GM03348 (cell line): ENCODE results near the gene ME3.
A peak's percentile ranks its signal among the peaks of the same experiment; 100 is the strongest.

ENCODE experiments used
- DNase-seq: peaks from one replicate; pipeline ENCODE4 v3.0.0; 2012; ENCODE audit warnings: low spot score

Gene ME3

DNA sequence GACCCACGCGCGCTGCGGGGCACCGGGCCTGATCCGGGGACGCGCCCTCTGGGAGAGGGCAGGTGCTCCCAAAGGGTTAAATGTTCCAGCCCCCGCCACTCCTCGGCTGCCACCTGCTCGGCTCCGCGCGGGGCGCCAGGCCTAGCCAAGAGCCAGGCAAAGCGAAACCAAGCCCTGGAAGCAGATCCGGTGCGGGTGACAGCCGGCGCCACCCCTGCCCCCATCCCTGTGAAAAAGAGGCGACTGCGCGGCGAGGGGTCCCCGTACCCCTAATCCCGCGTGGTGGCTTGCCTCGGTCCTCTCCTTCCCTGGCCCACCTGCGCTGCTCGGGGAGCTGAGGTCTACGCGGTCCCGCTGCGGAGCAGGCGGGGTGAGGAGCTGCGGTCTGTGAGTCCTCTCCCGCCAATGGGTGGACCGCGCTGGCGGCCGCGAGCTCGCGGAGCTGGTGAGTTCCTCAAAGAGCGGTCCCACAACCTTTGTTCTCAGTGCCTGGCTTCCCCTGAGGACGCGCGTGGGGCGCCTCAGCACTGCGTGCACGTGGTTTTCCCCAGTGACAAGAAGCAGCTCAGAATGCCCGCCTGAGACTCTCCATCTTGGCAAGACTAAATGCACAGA lies at the start of gene ME3:
Gene ME3 (minus strand): TSS at position 610 of the 615 bp plus-strand sequence.
- peak; percentile 69 for DNase-seq

DNA sequence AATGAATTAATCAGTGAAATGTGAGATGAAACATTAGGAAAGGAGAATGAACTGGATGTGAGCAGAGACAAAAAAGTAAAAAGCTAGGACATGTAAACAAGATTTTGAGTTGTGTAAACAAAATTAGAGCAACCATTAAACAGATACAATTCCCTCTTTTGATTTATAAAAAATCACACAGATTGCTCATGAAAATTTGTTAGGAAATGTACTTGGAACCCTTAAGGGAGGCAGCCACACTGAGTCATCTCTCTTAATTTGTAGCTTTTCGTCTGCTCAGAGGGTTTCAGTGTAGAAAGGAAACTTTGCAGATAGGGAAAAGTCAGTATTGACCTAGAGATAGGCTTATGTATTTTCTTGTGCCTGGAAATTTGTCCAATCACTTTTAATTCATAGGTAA lies 49.6 kb upstream of the ME3 start:
- peak; percentile 63 for DNase-seq

DNA sequence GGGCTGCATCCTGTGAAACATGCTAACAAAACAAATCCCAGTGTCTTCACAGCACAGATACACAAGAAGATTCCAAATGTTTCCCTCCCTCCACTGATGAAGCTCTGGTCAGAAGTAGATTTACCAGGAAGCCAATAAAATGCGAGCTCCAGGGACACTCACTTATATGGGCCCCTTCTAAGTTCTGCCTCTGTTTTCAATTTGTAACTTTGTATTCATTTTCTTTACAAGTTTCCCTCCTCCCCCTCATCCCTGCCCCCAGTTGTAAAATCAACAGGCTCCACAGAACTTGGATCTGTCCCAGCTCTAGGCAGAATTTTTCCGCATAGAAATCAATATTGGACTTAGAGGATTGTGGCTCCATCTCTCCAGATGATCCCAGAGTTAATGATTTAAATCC lies 48.1 kb upstream of the ME3 start:
- DNase-seq: no peak

DNA sequence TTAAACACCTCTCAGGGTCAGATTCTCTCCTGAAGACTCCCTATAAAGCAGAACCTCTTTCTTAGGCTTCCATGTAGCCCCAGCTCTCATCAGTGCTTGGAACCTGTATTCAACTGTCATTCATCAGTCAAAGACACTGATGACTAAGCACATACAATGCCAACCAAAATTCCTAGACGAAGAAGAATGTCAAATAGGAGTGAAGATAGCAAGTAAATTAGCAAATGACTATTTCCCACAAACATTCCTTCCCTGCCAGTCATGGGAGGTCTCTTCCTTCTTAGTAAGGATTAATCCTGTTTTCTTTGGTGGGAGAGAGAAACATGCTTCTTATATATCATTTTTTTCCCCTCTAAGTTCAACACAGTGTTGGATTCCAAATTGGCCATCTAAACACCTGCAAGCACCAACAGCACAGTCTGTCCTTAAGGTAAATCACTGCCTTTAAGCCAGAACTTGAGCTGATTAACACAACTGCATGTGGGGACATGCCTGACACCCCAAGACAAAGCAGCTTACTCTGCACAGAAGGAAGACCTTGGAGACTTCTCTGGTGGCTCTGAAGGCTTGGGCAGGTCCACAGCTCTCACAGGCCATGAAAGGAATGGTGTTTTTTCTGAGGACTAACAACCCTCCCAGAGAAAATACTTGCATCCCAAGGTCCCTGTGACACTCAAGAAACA lies 47.5 kb upstream of the ME3 start:
- peak; percentile 74 for DNase-seq

DNA sequence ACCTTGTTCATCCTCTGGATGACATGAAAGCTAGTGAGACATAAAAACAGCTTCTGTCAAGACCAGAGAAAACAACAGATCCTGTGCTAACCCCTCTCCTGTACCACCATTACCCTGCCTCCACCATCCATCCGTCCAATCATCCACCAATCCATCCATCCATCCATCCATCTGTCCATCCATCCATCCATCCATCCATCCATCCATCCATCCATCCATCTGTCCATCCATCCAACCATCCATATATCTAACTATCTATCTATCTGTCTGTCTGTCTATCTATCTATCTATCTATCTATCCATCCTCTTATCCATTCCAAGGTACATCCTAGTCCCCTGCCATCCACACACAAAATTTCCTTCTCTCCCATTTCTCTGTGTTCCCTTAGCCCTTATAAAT lies 46.6 kb upstream of the ME3 start:
- DNase-seq: no peak

DNA sequence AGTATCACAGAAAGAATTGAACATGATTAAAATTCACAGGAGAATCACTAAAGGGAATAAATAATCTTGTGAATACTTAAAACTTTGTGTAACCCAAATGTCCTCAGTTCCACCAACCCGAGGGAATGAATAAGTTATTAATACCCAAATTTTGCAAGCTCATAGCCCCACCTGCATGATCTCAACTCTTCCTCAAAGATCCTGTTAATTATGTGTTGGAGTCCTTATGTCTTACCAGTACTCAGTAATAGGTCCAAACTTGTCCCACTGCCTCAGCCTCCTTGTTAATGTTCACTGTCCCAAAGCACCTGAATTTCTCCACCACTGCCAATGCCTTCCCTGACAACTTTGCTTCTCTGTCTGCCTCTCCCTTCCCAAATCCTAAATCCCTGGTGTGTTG lies 46.1 kb upstream of the ME3 start:
- no peak for DNase-seq

DNA sequence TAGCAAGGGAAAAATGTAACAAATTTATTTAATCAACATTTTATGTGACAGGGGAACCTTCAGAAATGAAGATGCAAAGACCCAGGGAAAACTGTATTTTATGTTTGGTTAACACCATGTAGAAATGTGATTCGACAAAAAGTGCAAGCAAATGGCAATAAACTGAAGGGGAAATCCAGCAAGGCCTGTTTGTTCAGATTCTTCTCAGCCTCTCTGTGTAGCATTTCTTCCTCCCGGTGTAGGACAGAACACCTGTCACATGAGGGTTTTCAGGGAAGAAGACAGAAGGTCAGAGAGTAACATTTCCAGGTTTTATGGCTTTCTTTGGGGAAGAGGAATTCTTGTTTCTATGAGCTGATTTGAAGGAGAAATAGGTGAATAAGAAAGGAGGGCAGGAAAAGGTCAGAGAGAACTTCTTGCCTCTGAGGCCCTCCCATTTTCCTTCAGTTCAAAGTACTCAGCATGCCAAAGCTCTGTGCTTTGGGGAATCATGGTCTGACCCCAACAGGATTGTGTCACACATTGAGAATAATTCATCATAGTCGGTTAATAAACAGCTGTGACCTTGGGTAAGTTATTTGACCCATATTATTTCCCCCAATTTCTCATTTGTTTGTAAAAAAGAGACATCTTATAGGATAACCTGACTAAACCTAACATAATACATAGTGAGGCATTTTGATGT lies 45.5 kb upstream of the ME3 start:
- no peak for DNase-seq

DNA sequence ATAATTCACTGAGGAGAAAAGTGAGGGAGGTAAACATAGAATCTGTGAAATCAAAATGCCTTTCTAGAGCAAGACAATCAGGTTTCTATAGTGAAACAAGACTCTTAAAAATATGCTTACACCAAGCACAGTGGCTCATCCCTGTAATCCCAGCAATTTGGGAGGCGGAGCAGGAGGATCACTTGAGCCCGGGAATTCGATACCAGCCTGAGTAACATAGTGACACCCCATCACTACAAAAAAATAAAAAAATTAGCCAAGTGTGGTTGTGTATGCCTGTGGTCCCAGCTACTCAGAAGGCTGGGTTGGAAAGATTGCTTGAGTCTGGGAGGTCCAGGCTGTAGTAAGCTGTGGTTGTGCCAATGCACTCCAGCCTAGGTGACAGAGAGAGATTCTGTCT lies 43.2 kb upstream of the ME3 start:
- DNase-seq: no peak

DNA sequence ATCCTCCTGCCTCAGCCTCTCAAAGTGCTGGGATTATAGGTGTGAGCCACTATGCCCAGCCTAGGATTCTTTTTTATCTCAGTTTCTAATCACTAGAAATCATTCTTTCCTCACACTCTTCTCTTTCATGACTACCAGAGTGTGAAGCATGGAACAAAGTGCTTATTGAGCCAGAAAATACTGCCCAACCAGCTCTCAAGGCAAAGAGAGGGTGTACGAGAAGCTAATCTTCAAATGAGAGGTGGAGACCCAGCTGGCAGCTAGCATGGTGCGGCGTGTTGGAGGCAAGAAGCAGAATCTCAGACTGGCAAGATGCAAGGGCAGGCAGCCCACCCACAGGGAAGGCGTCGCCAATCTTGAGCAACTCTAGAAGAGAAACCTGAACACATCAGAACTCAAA lies 41.1 kb upstream of the ME3 start:
- no peak for DNase-seq

DNA sequence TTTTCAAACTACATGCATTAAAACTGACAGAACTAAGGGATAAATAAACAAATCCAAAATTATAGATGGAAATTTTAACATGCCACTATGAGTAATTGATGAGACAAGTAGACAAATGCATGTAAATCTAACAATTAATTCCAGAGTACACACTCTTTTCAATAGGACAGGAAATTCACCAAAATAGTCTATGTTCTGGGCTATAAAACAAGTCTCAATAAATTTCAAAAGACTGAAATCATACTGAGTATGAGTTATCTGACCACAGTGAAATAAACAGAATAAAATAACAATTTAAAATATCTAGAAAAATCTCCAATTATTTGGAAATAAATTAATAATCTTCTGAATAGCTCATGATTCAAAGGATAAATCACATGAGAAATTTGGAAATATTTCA lies 38.5 kb upstream of the ME3 start:
- no peak for DNase-seq

DNA sequence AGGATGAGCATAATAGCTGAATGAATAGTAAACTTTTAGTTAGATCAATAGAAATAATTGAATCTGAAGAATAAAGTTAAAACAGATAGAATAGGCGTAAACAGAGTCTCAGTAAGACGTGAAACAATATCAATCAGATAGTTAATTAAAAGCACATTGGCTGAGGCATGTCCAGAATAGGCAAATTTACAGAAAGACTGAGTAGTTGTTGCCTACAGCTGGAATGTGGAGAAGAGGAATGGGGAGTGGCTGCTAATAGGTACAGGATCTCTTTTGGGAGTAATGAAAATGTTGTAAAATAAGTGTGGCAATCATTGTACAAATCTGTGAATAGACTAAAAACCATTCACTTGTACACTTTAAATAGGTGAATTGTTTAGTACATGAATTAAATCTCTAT lies 36.3 kb upstream of the ME3 start:
- DNase-seq: peak; percentile 29

DNA sequence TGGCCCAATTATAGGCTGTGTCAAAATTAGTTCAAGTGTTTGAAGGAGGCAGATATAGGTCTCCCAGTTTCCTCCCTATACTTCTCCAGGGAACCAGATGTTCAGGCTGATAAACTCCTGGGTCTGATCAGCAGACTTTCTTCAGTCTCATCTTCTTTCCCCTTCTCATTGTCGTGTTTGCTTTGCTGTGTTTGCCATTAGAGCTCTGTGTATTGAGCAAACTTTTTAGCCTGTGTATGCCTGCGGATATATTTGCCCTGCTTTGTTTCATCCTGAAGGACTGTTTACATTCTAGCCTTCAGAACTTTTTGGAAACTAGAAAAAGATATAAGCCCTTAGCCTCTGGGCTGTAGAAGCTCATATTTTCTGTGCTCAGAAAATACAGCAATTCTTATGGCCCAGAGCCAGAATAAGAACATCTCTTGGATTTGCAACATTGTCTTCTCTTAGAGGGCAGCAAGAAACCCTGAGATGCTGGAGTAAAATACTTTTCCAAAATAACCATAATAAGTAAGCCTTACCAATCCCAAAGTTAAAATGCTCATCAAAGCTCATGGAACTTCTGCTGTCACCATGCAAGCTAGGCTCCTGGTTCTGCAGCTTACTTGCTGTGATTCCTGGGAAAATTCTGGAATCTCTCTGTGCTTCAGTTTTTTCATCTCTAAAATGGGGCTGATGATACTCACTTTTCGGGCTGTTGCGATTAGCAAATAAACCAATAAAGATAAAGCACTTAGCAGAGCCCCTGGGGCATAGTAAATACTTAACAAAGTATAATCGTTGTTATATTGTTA lies 34.1 kb upstream of the ME3 start:
- no peak for DNase-seq

DNA sequence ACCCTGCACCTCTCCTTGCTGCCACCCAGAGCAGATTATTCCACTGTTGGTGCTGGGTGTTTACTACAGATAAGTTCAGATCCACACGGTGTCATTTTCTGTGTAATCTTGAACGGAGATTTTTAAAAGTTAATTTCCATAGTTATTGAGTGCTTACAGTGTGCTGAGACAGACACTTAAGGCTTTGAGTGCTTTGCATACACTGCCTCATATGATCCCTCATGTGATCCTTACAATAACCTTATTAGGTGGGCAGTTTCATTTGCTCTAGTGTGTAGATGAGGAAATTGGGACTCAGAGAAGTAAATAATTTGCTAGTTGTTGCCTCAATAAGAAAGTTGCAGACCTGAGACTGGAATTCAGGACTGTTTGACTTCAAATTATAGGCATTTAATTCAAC lies 32.3 kb upstream of the ME3 start:
- DNase-seq: no peak

DNA sequence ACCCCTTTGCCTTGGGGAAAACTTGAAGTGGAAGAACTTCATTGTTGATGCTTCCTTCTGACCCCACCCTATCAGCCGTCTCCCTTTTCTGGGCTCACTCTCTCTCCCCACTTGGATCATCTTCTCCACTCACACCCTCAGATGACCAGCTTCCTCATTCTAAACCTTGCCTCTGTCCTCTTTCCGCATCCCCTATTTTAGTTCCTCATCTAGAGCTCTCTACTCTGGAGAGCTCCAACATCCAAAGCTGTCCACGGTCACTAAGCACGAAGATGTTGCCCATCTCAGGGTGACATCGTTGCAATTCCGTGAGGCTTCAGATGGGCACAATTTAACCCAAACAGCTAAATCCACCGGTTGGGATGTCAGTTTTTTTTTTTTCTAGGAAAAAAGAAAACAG lies 31.6 kb upstream of the ME3 start:
- DNase-seq: no peak

DNA sequence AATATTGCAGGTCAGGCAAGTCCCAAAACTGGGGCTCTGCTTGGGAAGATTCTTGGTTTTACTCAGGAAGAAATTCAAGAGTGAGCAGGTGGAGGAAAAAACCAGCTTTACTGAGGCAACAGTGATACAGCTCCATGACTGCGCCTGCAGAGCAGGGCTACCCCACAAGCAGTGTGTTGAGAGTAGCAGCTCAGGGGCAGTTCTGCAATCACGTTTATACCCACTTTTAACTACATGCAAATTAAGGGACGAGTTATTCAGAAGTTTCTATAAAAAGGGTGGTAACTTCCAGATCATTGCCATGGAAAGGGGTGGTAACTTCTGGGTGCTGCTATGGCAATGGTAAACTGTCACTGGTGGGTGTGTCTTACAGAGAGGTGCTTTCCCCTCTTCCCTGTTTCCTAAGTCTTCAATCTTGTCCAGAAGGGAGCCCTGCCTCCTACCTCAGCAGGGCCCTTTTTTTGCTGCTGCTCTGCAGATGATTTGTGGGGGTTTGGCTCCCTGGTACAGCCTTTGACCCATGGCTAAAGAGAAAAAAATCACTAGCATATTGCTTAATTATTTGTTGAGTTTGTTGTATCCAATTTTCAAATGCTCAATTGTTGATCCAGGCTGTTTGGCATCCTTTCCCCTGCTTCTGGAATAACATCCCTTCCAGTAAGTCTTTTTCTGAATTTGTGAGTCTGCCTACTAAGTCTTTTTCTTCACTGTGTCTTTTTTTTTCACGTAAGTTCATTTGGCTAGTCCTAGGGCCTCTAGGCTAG lies 30.0 kb upstream of the ME3 start:
- DNase-seq: no peak

DNA sequence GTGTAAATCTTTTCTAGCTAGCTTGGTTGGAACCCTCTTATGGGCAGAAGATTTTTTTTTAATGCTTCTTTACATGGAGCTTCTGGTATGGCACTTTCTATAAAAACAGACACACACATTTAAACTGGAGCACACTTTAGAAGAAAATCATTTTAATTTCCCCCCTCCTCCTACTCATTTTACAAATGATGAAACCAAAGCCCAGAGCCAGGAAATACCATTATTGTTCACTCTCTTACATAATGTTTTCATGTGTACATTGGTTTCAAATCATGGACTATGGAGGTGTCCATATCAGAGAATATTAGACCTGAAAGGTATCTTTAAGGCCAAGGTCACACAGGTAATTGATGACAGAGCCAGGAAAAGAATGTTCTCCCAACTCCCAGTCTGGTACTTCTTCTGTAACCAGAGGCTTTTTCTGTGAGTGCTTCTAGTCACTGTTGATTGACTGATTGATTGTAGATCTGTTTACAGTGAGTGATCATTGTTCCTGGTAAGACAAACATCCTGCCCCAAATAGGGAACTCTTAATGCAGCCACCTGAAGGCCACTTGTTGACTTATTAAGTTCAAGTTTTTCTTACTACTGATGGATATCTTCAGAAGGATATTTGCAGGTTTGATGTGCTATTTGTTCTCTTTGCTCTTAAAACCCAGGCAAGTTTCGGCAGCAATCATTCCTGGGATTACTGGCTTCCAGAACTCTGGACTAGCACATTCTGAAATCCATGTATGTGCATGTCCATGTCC lies 26.8 kb upstream of the ME3 start:
- DNase-seq: no peak

DNA sequence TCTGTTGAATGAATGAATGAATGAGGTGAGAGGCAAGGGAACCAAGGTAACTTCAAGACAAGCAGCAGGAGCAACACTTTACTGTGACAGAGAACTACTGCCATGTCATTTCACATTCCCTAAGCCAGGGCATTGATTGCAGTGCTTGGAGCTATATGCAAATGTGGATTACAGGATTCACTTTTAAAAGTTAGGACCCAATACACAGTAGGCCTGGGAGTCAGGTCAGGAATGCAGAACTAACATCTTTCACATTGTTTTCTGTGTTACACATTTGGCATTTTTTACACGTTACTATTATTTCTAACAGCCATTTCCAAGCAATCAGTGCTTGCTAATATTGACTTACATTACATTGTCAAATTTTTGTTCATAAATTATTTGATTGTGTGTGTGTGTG lies 26.2 kb upstream of the ME3 start:
- no peak for DNase-seq

DNA sequence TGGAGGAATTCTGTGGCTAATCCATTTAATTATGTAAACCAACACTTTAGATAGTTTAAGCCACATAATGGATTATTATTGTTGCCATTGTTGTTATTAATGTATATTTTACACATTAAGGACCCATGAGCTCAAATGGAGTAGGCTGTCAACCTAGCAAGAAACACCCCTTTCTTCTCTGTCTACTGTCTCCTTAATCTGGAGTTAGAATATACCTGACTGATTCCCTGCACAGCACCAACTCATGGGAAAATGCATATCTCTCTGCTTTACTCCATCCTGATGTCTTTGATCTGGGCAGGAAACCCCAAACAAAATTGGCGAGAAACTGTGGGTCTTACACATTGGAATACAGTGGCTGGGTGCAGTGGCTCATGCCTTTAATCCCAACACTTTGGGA lies 24.0 kb upstream of the ME3 start:
- no peak for DNase-seq

DNA sequence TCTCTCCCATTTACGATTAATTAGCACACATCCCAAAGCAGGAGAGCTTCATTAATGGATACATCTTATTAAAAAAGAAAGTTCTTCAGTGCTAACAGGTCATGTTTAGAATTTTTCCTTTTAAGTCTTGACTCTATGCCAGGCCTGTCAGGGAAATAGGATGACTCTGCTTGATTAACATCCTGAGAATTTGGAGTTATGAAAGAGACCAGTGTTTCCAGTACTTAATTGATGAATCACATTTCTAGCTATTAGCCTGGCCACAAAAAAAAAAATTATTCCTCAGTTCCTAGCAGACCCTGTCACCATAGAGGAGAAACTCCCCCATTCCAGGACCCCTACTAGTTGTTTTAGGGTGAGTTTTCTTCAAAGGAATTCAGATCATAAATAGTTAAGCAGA lies 23.6 kb upstream of the ME3 start:
- peak; percentile 75 for DNase-seq

DNA sequence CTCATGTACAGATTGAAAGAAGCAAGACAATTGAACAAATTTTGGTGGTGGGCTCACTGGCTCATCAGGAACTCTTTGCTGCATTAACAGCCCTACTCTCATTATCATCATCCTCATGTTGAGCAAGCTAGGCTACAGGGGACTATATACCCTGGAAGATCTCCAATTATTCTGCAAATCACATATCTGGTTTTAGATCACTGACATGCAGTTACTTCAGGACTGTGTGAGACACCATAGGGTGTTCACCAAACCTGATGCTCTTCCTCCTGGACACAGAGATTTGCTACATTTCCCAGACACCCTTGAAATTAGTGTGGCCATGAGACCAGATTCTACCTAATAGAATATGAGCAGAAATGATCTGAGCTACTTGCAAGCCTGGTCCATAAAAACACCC lies 23.0 kb upstream of the ME3 start:
- DNase-seq: no peak

DNA sequence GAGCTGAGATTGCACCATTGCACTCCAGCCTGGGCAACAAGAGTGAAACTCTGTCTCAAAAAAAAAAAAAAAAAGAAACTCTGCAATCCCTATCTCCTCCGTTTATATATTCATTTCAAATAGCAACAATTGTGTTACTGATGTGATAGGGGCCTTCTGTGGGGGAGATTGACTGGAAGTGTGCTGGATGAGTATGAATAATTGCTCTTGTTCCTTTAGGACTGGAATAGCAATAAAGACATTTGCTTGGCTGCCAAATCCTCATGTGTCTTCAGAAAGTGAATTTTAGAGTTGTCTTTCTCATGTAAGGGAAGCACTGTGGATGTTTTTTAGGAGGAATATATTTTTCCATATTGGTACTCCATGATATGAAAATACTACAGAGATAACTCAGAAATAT lies 21.1 kb upstream of the ME3 start:
- DNase-seq: no peak
